ENCODE data around the gene PRDM15.

DNA sequence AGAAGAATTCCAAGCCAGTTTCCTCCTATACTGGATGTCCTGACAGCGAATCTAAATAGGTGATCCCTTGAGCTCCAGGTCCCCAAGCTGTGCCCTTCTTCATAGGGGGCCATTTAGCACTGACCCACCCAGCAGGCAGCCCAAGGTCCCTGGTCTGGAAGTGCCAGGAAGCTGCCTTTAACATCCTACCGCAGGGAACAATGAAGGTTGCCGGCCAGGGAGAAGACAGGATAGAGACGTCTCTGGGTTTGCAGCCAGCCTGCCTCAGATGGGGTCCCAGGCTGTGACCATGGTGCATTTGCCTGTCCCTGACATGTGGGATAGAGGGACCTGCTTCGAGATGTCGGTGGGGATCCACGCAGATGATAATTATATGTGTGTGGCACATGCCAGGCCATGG, 109.6 kb downstream of the PRDM15 start:
- TF ChIP-seq CTCF (optimal IDR thresholded peaks at IDR 0.05 in 1 of 3, IDR thresholded peaks at IDR 0.05 in 1 of 3, conservative IDR thresholded peaks at IDR 0.05 in 1 of 3; ENCODE audit: extremely low read depth in 1 of 3, insufficient read depth in 2 of 3, low read length in 3 of 3) (no peak), EZH2 (IDR thresholded peaks at IDR 0.05; ENCODE audit: low read length) (no peak)
